ENCODE data around the gene PACRG. TPM values are rescaled to one million over a fixed set of nuclear protein-coding genes. Genes with fewer than 3 reads are reported as not detected.
A peak's percentile ranks its signal among the peaks of the same experiment; 100 is the strongest.

PACRG gene
- total RNA-seq, 1 experiment from 2014 or later: 0.26 TPM

DNA sequence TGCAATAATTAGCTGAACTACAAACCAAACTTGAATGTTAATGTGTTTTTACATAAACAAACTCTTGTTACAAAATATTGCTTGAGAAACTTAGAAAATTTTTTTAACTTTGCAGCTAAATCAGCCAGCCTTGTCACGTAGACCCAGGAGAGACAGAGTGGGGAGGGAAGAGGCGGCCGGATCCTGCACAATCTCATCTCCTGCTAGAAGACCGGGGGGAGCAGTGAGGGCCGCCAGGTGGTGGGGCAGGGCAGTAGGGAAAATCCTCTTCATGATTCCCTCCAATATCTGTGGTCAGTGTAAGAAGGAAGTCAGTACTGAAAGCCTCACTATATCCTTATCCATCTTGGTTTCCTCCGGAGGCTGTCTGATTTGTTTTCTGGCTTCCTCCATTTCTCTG is 193.3 kb downstream of the PACRG start:
- Histone ChIP-seq H3K27ac (ENCODE audit: insufficient read length, low read depth, low read length) (no peak overlapping the region), H3K27me3 (ENCODE audit: insufficient read depth, low read length) (no peaks in the 10 kb centered on the region), H3K9me3 (ENCODE audit: control insufficient read depth, low read depth, low read length) (no peaks in the 10 kb centered on the region), H3K79me1 (ENCODE audit: insufficient read depth, low read depth, low read length, poor library complexity, severe bottlenecking) (no peaks in the 10 kb centered on the region), H2BK12ac (ENCODE audit: insufficient read length, low read depth, low read length) (no peak overlapping the region), H4K20me1 (ENCODE audit: control insufficient read depth, insufficient read depth, insufficient read length) (no peaks in the 10 kb centered on the region), H2BK20ac (ENCODE audit: low read depth, low read length, poor library complexity, severe bottlenecking) (no peak overlapping the region), H4K5ac (ENCODE audit: insufficient read length, low read depth, low read length) (no peak overlapping the region), H2BK5ac (ENCODE audit: insufficient read length, low read length) (no peak overlapping the region), H3K23me2 (ENCODE audit: insufficient read length, low read depth, low read length, poor library complexity, severe bottlenecking) (no peaks in the 10 kb centered on the region), H3K4me1 (ENCODE audit: insufficient read depth, low read length) (no peaks in the 10 kb centered on the region), H2AFZ (ENCODE audit: low read length) (no peak overlapping the region), H3K4ac (ENCODE audit: low read depth, low read length) (no peak overlapping the region), H4K91ac (ENCODE audit: insufficient read length, low read depth, low read length) (no peak overlapping the region), H2BK120ac (ENCODE audit: low read depth, low read length, poor library complexity, severe bottlenecking) (no peak overlapping the region), H2AK5ac (ENCODE audit: insufficient read length, low read length) (no peak overlapping the region), H3K9ac (ENCODE audit: extremely low read depth, insufficient read length, low read length) (no peak overlapping the region), H3K56ac (ENCODE audit: insufficient read length, low read depth, low read length) (no peak overlapping the region), H3K79me2 (ENCODE audit: insufficient read depth, low read length) (no peaks in the 10 kb centered on the region), H4K8ac (replicated peaks; ENCODE audit: insufficient read length, low read depth, low read length) (no peak overlapping the region), H3T11ph (ENCODE audit: low read length) (no peak overlapping the region), H3K4me2 (ENCODE audit: insufficient read depth, insufficient read length, low read length) (no peak overlapping the region), H3K23ac (ENCODE audit: insufficient read length, low read depth, low read length) (no peak overlapping the region), H2BK15ac (ENCODE audit: low read depth, low read length) (no peak overlapping the region), H3K14ac (ENCODE audit: insufficient read depth, low read length) (no peak overlapping the region), H3K18ac (ENCODE audit: insufficient read length, low read depth, low read length) (no peak overlapping the region)
- Mint-ChIP-seq H3K27me3 (ENCODE audit: low read depth) (no peaks in the 10 kb centered on the region), H3K4me1 (no peaks in the 10 kb centered on the region), H3K9me3 (peaks cover 20 to 24% of the 10 kb centered on the region in 2 experiments), H3K27ac (0 out of 7 replicates have a peak overlapping the region, but pooled peaks of 1 of the 3 experiments have one; percentile 55), H3K4me3 (no peak overlapping the region), H3K36me3 (ENCODE audit: insufficient read depth in 1 of 3, low read depth in 3 of 3) (peaks cover 0 to 13% (median 0%) of the 10 kb centered on the region in 3 experiments; a peak in 3 of 7 replicates)
- no CpG with 5 or more reads among the region's 6 CpGs for WGBS (ENCODE audit: extremely low coverage, insufficient read length, low lambda C conversion rate)
- no peak for DNase-seq
- TF ChIP-seq, protein P1, sequence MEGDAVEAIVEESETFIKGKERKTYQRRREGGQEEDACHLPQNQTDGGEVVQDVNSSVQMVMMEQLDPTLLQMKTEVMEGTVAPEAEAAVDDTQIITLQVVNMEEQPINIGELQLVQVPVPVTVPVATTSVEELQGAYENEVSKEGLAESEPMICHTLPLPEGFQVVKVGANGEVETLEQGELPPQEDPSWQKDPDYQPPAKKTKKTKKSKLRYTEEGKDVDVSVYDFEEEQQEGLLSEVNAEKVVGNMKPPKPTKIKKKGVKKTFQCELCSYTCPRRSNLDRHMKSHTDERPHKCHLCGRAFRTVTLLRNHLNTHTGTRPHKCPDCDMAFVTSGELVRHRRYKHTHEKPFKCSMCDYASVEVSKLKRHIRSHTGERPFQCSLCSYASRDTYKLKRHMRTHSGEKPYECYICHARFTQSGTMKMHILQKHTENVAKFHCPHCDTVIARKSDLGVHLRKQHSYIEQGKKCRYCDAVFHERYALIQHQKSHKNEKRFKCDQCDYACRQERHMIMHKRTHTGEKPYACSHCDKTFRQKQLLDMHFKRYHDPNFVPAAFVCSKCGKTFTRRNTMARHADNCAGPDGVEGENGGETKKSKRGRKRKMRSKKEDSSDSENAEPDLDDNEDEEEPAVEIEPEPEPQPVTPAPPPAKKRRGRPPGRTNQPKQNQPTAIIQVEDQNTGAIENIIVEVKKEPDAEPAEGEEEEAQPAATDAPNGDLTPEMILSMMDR (conservative IDR thresholded peaks at IDR 0.05): no peak
